Muscle of back (tissue), 11 donors: ENCODE data around the gene PLCB1. TPM values are rescaled to one million over a fixed set of nuclear protein-coding genes. Genes with fewer than 3 reads are reported as not detected.
A peak's percentile ranks its signal among the peaks of the same experiment; 100 is the strongest.

Experiments used
- DNase-seq, 3 donors: peaks; one replicate each; pipeline versions ENCODE4 v3.0.0 to v3.0.0-alpha.2; 2013
- polyA plus RNA-seq, 10 donors: library from polyadenylated mRNA; unstranded; fragments of 120-200 nt; gene quantifications; one replicate each; pipeline ENCODE4 v1.2.1, GENCODE V29; 2013; ENCODE audit not compliant: insufficient read length in 10 of 10

Gene PLCB1
- polyA plus RNA-seq, 10 donors, result 7.8 to 16.3 (median 10.9) TPM

GRCh38 chr20:8242827-8243724 lies 111.0 kb downstream of the PLCB1 start:
- peak; percentile 36 to 73 (median 39) for DNase-seq

DNA sequence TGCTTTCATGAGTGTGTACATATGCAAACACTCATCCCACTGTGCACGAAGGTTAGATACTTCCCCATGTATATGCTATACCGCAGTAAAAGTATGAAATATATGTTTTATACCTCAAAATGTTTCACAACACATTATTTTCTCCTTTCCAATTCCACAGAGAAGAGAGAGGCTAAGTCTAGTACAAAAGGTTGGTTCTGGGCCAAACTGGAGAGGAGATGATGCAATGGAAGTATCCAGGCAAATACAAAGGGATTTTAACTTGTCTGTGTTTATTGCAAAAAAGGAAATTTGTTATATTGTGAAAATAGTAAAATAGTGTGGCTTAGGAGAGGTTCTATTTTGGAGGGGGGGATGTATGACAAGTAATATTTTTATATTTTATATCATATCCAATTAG lies 112.6 kb downstream of the PLCB1 start:
- DNase-seq, result peak; percentile 81 to 92 (median 83)

DNA sequence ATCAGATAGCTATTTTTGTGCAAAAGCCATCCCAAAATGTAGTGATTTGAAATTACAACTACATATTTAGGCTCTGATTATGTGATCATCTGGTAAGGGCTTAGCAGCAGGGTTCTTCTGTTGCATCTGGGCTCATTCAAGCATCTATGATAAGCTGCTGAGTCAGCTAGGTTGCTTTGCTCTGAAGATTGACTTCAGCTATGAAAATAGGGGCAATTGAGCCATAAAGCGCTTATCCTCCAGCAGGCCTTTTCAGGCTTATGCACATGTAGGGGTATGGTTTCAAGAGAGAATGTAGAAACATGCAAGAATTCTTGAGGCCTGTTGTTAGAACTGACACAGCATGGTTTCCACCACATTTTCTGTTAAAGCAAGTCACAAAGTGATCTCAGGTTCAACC lies 114.1 kb downstream of the PLCB1 start:
- no peak for DNase-seq

DNA sequence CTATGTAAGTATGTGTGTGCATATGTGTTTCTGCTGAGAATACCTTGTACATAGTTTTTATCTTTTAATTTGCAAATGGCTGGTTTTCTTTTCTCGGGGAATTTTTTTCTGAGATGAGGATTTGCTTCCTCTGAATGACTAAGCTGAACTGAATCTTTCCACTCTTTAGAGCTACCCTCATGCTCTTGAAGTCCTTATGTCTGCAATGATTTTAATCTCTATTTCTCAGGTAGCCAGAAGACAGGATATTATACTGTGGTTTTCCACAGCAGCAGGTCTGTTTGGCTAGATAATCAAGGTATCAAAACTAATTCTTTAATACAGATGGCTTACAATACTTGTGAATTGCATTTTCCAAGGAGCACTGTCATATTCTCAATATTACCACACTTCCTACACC lies 114.7 kb downstream of the PLCB1 start:
- DNase-seq, result no peak

DNA sequence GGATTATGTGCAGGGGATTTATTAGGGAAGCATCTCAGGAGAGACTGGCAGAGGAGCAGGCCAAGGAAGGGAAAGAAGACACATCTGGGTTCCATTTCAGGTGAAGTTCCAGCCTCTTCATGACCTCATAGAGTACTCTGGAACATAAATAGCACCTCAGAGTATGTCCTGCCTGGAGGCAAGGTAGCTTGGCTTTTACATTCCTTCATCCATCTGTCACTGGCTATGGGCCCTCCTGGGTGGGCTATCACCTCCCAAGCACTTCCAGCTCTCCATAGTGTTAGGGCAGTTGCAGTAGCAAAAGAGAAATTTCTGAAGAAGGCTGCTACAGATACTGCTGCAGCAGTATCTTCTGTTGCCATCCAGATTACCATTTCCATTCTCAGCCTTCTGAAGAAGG lies 116.0 kb downstream of the PLCB1 start:
- no peak for DNase-seq

DNA sequence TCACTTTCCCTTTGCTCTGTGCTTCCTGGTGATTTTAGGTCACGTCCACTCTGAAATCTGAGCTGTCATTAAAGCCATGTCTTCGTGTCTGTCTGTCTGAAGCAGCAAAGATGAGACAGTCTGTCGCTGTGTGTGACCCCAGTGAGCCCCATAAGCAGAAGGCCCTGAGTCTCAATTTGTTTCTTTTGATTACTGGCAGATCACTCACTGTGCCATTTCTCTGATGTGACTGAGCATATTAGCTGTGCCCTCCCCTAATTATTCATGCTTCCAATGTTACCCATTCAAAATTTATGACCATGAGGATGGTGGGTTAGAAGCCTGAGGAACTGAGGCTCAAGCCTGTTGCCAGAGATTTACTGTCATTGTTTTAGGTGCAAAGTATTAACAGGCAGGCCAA lies 117.6 kb downstream of the PLCB1 start:
- DNase-seq, result no peak

DNA sequence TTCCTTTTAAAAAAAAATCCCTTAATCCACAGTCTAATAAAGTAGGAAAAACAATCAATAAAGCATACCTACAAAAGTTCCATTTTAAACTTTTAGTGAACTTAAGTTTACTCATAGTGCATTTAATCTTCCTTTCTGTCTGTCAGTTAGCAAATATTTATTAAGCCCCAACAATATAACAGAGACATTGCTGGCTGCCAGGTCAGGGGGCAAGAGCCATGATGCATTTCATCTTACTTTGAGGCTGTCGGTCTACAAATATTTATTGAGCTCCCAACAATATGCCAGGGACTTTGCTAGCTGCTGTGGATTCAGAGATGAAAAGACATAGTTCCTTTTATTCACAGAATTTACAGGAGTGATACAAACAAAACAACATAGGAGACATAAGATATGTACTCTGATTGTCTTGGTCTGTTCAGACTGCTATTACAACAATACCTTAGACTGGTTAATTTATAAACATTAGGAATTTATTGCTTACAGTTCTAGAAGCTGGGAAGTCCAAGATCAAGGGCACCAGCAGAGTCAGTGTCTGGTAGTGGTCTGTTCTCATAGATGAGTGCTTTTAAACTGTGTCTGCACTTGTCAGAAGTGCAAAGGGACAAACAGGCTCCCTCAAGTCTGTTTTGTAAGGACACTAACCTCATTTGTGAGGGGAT lies 118.6 kb downstream of the PLCB1 start:
- no peak for DNase-seq

- DNase-seq, result no peak
Measured at GRCh38 chr20:8251201-8251575, 119.1 kb downstream of the PLCB1 start.

- no peak for DNase-seq
Measured at GRCh38 chr20:8254911-8255582, 123.0 kb downstream of the PLCB1 start.

- no peak for DNase-seq
Measured at GRCh38 chr20:8255945-8256632, 124.0 kb downstream of the PLCB1 start.

DNA sequence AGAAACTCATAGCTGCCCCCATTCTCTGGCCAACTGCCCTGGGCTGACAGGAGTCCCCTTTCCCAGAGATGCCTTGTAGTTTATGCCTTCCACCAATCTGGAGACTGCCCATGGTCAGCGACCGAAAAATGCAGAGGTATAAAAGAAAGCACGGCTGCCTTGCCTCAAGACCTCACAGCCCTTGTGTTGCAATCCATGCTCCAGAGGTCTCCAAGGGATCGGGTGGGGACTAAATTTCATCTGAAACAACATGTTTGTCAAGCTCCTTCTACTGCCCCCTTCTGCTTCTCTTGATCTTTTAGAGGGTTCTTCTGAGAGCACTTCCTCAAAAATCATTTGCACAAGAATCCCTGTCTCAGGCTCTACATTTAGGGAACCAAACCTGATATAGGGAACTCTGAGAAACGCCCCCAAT lies 128.8 kb downstream of the PLCB1 start:
- no peak for DNase-seq

GRCh38 chr20:8262721-8263120 lies 130.7 kb downstream of the PLCB1 start:
- no peak for DNase-seq

GRCh38 chr20:8265588-8265987 lies 133.5 kb downstream of the PLCB1 start:
- no peak for DNase-seq

- DNase-seq, result no peak
Measured at GRCh38 chr20:8267009-8267408, 134.9 kb downstream of the PLCB1 start.

DNA sequence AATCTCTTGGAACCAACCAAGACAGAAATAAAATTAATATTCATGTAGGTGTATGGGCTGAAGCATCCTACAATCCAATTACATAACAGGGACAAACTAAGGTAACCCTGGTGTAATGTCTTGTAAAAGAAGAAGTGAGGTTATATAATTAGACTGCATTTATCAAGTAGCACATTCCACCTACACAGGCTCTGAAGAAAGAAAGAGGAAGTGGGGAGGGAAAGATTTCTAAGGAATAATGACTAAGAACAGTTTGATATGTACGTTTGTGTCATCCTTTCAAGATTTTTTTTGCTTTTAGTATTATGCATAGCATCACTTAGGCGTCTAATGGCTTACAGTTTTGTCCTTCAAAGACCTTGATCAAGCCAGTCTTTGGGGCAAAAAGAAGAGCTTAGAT lies 139.7 kb downstream of the PLCB1 start:
- no peak for DNase-seq

- DNase-seq, result peak in 1 of 3 donors; percentile 19
Measured at GRCh38 chr20:8272766-8273165, 140.7 kb downstream of the PLCB1 start.

GRCh38 chr20:8284902-8285301 lies 152.8 kb downstream of the PLCB1 start:
- no peak for DNase-seq

DNA sequence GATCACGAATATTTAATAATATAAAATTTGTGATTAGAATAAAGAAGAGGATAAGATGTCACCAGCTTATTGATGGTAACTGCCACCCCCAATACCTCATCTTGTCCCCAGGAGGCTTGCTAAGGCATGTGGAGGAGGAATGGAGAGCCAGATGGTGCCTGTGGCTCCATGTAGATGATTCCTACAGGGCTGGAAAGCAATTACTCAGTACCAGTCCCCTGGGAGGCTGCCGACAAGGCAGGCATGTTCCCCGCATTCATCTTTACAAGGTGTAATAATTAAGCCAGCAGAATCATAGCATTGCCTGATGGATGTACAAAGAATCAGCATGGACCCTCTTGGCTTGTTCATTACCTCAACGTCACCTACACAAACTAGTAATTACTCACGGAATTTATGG lies 155.3 kb downstream of the PLCB1 start:
- no peak for DNase-seq

- DNase-seq, result no peak
Measured at GRCh38 chr20:8291200-8291599, 159.1 kb downstream of the PLCB1 start.

DNA sequence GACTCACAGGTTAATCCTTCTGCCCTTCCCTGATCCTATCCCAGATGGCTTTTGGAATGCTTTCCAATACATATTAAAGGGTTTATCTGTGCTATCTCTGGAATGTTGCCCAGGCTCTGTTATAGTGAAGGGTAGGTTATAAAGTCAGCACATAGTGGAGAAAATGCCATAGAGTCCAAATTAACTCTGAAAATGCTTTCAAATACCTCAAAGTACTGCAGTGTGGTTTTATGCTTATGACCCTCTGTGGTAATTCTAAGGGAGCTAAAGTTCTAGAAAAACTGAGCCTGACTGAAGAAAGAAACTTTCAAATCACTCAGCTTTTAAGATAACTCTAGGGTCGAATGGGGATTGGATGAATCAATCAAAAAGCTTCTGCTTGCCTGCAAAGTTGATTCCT lies 159.8 kb downstream of the PLCB1 start:
- peak in 1 of 3 donors; percentile 75 for DNase-seq

- no peak for DNase-seq
Measured at GRCh38 chr20:8292793-8293192, 160.7 kb downstream of the PLCB1 start.

DNA sequence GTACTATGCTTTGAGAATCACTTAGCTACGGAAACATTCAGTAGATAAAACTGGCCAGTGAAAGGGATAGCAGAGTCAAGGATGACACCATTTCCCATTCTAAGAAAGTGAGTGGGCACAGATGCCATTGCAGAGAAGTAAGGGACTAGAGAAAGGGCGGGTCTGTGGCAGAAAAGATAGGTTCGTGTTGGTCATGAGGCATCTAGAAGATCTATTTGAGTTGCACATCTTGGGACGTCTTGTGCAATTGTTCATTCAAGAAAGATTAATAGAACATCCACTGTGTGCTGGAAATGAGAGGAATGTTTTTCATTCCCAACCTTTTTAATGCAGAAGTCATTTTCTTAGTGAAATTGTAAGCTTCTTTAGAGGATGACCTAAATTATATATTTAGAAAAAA lies 161.7 kb downstream of the PLCB1 start:
- DNase-seq, result no peak
